ENCODE results near the gene LIPE. TPM values are rescaled to one million over a fixed set of nuclear protein-coding genes. Genes with fewer than 3 reads are reported as not detected.

Gene LIPE
- total RNA-seq, 1 experiment from 2014 or later, result 6.8 TPM

GRCh38 chr19:42367929-42368328 lies 59.3 kb downstream of the LIPE start:
- TF ChIP-seq, protein P1, sequence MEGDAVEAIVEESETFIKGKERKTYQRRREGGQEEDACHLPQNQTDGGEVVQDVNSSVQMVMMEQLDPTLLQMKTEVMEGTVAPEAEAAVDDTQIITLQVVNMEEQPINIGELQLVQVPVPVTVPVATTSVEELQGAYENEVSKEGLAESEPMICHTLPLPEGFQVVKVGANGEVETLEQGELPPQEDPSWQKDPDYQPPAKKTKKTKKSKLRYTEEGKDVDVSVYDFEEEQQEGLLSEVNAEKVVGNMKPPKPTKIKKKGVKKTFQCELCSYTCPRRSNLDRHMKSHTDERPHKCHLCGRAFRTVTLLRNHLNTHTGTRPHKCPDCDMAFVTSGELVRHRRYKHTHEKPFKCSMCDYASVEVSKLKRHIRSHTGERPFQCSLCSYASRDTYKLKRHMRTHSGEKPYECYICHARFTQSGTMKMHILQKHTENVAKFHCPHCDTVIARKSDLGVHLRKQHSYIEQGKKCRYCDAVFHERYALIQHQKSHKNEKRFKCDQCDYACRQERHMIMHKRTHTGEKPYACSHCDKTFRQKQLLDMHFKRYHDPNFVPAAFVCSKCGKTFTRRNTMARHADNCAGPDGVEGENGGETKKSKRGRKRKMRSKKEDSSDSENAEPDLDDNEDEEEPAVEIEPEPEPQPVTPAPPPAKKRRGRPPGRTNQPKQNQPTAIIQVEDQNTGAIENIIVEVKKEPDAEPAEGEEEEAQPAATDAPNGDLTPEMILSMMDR (conservative IDR thresholded peaks at IDR 0.05; ENCODE audit: low read depth, low read length), result no peak
- TF ChIP-seq EZH2 (IDR thresholded peaks at IDR 0.05; ENCODE audit: borderline replicate concordance, low read depth, low read length, poor library complexity, severe bottlenecking), result no peak
- Histone ChIP-seq H3K4me3 (ENCODE audit: low read depth, low read length, poor library complexity, severe bottlenecking) (no peak overlapping the region), H3K36me3 (ENCODE audit: insufficient read depth, low read length, poor library complexity, severe bottlenecking) (peaks cover 12% of the 10 kb centered on the region), H3K27me3 (replicated peaks; ENCODE audit: insufficient read depth, low read depth, low read length, poor library complexity) (no peaks in the 10 kb centered on the region), H3K27ac (ENCODE audit: low read depth, low read length, poor library complexity, severe bottlenecking) (no peak overlapping the region), H3K4me1 (ENCODE audit: insufficient read depth, low read length, poor library complexity, severe bottlenecking) (no peaks in the 10 kb centered on the region), H3K9me3 (ENCODE audit: low read depth, low read length, poor library complexity, severe bottlenecking) (peaks cover 5% of the 10 kb centered on the region)
- intact Hi-C loops (cut with micrococcal nuclease; ENCODE audit: unreplicated experiment), result no loop called here
- CTCF ChIA-PET, result no interaction called here
- POLR2A ChIA-PET (ENCODE audit: low non-redundant PET), result no interaction called here
- no TSS peak for BruUV-seq (replicated peaks)
- no peak for DNase-seq (ENCODE audit: low spot score)

DNA sequence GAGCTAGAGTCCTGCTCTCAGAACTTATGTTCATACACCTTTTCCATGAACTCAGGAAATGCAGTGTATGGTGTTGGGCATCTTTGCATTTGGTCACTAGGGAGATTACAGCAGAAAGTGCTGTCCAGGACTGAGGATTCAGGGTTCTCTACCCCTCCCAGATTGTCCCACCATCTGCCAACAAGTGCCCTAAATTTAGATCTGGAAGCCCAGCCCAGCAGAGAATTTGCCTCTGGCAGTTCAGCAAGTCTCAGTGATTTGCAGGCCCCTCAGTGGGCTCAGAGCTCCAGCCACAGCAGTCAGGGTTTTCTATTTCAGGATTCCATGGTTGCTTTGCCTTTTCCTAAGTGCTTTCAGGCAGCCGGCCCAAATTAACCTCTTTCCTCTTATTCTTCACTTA lies 60.5 kb downstream of the LIPE start:
- Histone ChIP-seq H3K36me3 (ENCODE audit: insufficient read depth, low read length, poor library complexity, severe bottlenecking) (peaks cover 13% of the 10 kb centered on the region), H3K4me3 (ENCODE audit: low read depth, low read length, poor library complexity, severe bottlenecking) (no peak overlapping the region), H3K4me1 (ENCODE audit: insufficient read depth, low read length, poor library complexity, severe bottlenecking) (no peaks in the 10 kb centered on the region), H3K27me3 (replicated peaks; ENCODE audit: insufficient read depth, low read depth, low read length, poor library complexity) (no peaks in the 10 kb centered on the region), H3K27ac (ENCODE audit: low read depth, low read length, poor library complexity, severe bottlenecking) (no peak overlapping the region), H3K9me3 (ENCODE audit: low read depth, low read length, poor library complexity, severe bottlenecking) (peaks cover 5% of the 10 kb centered on the region)
- POLR2A ChIA-PET (ENCODE audit: low non-redundant PET), result no interaction called here
- intact Hi-C loops (cut with micrococcal nuclease; ENCODE audit: unreplicated experiment), result no loop called here
- no TSS peak for BruUV-seq (replicated peaks)
- DNase-seq (ENCODE audit: low spot score), result no peak
- CTCF ChIA-PET, result no interaction called here
- TF ChIP-seq, protein P1 (conservative IDR thresholded peaks at IDR 0.05; ENCODE audit: low read depth, low read length), result no peak
- no peak for TF ChIP-seq EZH2 (IDR thresholded peaks at IDR 0.05; ENCODE audit: borderline replicate concordance, low read depth, low read length, poor library complexity, severe bottlenecking)

- DNase-seq (ENCODE audit: low spot score), result no peak
- Histone ChIP-seq H3K9me3 (ENCODE audit: low read depth, low read length, poor library complexity, severe bottlenecking) (peaks cover 5% of the 10 kb centered on the region), H3K4me3 (ENCODE audit: low read depth, low read length, poor library complexity, severe bottlenecking) (no peak overlapping the region), H3K4me1 (ENCODE audit: insufficient read depth, low read length, poor library complexity, severe bottlenecking) (no peaks in the 10 kb centered on the region), H3K27ac (ENCODE audit: low read depth, low read length, poor library complexity, severe bottlenecking) (no peak overlapping the region), H3K27me3 (replicated peaks; ENCODE audit: insufficient read depth, low read depth, low read length, poor library complexity) (no peaks in the 10 kb centered on the region), H3K36me3 (ENCODE audit: insufficient read depth, low read length, poor library complexity, severe bottlenecking) (peaks cover 13% of the 10 kb centered on the region)
- POLR2A ChIA-PET (ENCODE audit: low non-redundant PET), result no interaction called here
- no TSS peak for BruUV-seq (replicated peaks)
- CTCF ChIA-PET, result no interaction called here
- TF ChIP-seq, protein P1 (conservative IDR thresholded peaks at IDR 0.05; ENCODE audit: low read depth, low read length), result no peak
- no peak for TF ChIP-seq EZH2 (IDR thresholded peaks at IDR 0.05; ENCODE audit: borderline replicate concordance, low read depth, low read length, poor library complexity, severe bottlenecking)
- intact Hi-C loops (cut with micrococcal nuclease; ENCODE audit: unreplicated experiment), result no loop called here
Observed at GRCh38 chr19:42363614-42364346, 63.4 kb downstream of the LIPE start.

Measured in A673 (cell line).